WTC11 (cell line): Measurements from ENCODE around the gene TBC1D22A.

Experiments
- ATF3 ChIP-seq: sonication (generic); formaldehyde crosslinking; conservative IDR thresholded peaks from 2 replicates; pipeline ENCODE4 v1.8.1; 2022; ENCODE audit warnings: mild to moderate bottlenecking, missing genetic modification reagents
- CTCF ChIP-seq: fragments of 200-600 bp; IDR thresholded peaks from 2 replicates; pipeline ENCODE4 v1.8.0; 2022; ENCODE audit warnings: antibody characterized with exemption
- TEAD1 ChIP-seq: sonication (generic); formaldehyde crosslinking; IDR thresholded peaks from 2 replicates; pipeline ENCODE4 v1.8.0; 2022; ENCODE audit warnings: mild to moderate bottlenecking, missing genetic modification reagents

GRCh38 chr22:46865052-46865434, 102.6 kb downstream of the TBC1D22A start:
- TF ChIP-seq ATF3 (CRISPR knock-in tag): no peak
- TF ChIP-seq CTCF: no peak
- TF ChIP-seq TEAD1 (CRISPR knock-in tag): no peak
